Glomerular visceral epithelial cell (primary cell): ENCODE measurements around the gene TTC28.

Experiments used
- DNase-seq: peaks from one replicate; pipeline ENCODE4 v3.0.0-alpha.2; 2016; ENCODE audit errors: extremely low spot score

TTC28 gene

GRCh38 chr22:28357193-28357592, 322.4 kb downstream of the TTC28 start:
- DNase-seq, result no peak

GRCh38 chr22:28351476-28351875, 328.2 kb downstream of the TTC28 start:
- DNase-seq, result no peak

GRCh38 chr22:28348613-28349609, 330.7 kb downstream of the TTC28 start:
- DNase-seq, result no peak

- no peak for DNase-seq
Measured at GRCh38 chr22:28346308-28346707, 333.3 kb downstream of the TTC28 start.

GRCh38 chr22:28344918-28345703, 334.5 kb downstream of the TTC28 start:
- no peak for DNase-seq

- DNase-seq, result no peak
Measured at GRCh38 chr22:28341001-28341400, 338.6 kb downstream of the TTC28 start.

- no peak for DNase-seq
Measured at GRCh38 chr22:28333088-28333487, 346.6 kb downstream of the TTC28 start.

GRCh38 chr22:28332410-28332809, 347.2 kb downstream of the TTC28 start:
- DNase-seq, result no peak

- no peak for DNase-seq
Measured at GRCh38 chr22:28331695-28332094, 347.9 kb downstream of the TTC28 start.

- DNase-seq, result no peak
Measured at GRCh38 chr22:28329186-28330073, 350.2 kb downstream of the TTC28 start.

- DNase-seq, result no peak
Measured at GRCh38 chr22:28328756-28329155, 350.9 kb downstream of the TTC28 start.

- DNase-seq, result no peak
Measured at GRCh38 chr22:28316014-28316413, 363.6 kb downstream of the TTC28 start.

- DNase-seq, result no peak
Measured at GRCh38 chr22:28314959-28315358, 364.7 kb downstream of the TTC28 start.

GRCh38 chr22:28310299-28310698, 369.3 kb downstream of the TTC28 start:
- no peak for DNase-seq

GRCh38 chr22:28299753-28300152, 379.9 kb downstream of the TTC28 start:
- no peak for DNase-seq

- no peak for DNase-seq
Measured at GRCh38 chr22:28299309-28299708, 380.3 kb downstream of the TTC28 start.

- DNase-seq, result peak; percentile 15
Measured at GRCh38 chr22:28297504-28297903, 382.1 kb downstream of the TTC28 start.

GRCh38 chr22:28296452-28296851, 383.2 kb downstream of the TTC28 start:
- no peak for DNase-seq

GRCh38 chr22:28283068-28283654, 396.5 kb downstream of the TTC28 start:
- peak; percentile 11 for DNase-seq

- no peak for DNase-seq
Measured at GRCh38 chr22:28282405-28283067, 397.1 kb downstream of the TTC28 start.

GRCh38 chr22:28279888-28280287, 399.8 kb downstream of the TTC28 start:
- no peak for DNase-seq
